ENCODE results near the gene CCDC17.

CCDC17 gene

DNA sequence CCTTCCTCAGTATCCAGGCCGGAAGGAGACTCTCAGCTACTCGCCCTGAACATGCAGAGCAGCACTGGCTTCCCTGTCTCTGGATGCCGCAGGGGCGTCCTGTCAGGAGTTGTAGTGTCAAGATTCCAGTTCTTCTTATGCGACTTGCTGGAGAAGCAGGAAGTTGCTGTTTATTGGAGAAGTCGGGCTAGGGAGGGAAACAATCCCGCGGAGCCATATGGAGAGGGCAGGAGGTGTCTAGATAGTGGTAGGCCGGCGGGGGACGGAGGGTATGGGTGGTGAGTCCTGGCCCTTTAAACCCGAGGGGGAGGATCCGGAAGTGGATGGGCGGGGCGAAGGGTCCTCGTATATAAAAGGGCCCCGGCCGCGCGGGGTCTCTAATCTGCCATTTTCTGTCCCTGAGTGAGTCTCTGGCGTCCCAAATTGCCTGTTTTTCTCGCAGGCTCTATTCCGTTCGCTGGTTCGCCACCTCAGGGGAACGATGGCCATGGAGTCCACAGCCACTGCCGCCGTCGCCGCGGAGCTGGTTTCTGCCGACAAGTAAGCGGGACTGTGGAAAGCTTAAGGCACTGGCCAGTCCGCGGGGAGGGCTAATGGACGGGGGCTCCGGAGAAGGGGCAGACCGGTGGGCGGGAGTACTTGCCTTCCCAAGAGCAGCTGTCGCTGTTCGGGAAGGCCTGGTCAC, 40.0 kb downstream of the CCDC17 start, which contains the start of gene NASP:
NASP (plus strand) TSS at position 376 of the 685 bp plus-strand sequence; CDS start at position 482, 106 bp downstream.
- DNase-seq (ENCODE audit: low read depth), result peak; percentile 85

DNA sequence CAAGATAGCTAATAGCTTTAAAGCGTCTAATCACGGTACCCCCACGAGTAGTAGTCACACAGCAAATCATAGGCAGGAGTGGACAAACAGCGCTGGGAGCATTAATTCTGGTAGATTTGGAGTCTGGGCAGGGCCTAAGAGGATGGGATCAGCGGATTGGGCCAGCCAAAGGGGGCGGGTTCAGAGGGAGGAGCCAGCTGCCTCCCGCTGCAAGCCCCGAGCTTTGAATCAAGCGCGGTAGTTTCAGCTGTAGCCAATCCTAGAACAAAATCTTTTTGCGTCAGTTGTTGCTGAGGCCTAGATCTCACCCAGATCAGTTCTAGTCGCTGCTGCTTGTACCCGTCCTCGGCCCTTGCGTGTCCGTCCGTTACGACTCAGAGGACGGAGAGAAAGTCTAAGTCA, 40.6 kb downstream of the CCDC17 start:
- peak; percentile 91 for DNase-seq (ENCODE audit: low read depth)

DNA sequence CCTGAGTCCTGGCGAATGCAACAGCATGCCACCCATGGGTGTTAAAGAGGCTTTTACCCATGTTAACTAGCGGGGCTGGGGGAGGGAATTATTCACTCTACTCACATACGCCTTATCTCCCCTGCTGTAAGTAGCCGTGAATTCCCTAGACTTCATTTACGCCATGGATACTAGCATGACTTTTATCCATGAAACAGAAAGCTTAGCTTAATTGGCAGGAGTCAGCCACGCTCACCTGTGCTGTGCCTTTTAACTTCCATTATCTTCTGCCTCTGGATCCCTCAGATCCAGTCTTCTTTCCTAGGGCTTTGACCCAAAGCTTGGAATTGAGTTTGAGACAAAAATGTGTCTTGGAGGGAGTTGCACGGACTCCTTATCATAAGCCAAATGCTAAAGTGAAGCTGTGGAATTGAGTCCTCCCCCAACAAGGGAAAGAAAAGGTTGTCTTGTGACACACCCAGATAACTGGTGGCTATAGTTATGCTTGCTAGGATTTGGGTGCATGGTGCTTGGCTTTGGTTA, 49.7 kb downstream of the CCDC17 start:
- no peak for DNase-seq (ENCODE audit: low read depth)

DNA sequence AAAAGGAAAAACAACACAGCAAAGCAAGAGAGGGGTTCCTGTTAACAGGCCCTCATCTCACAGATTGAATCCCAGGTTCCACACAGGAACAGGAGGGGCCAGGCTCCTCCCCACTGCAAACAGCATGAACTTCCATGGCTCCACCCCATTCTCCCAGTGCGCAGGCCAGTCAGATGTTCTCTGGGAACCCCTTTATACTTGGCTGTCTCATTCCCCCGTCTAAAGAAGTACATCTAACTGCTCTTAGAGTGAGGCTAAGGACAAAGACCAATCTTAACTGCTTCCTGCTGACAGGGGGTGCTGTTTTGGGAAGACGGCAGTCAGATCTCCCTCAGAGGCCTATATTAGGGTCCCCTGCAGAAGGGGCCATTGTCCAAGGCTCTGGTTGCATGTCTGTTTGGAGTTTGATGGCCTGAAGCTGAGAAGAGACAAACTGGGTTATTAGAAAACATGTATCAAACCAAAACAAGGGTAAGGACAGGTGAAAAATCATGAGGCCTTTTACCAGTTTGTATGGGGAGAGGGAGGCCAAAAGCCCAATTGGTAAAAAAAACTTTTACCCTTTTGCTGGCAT, 50.5 kb downstream of the CCDC17 start:
- DNase-seq (ENCODE audit: low read depth), result no peak

DNA sequence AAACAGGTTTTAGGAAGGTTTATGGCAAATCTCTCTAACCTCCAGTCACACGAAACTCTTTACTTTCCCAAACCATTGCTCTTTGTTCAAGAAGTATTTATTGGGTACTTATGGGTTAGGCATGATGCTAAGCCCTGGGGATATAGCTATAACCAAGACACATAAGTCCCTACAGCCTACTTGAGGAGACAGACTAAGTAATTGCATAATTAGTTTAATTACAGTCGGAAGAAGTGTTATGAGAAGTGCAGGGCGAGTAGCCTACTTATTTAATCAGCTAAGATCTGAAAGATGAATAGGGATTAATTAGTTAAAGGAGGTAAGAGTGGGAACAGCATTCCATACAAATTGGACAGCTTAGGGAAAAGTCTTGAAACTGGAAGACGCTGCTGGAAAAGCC, 53.2 kb downstream of the CCDC17 start:
- DNase-seq (ENCODE audit: low read depth), result no peak
